HCT116 (cell line): ENCODE data around the gene MAPK1IP1L. TPM values are rescaled to one million over a fixed set of nuclear protein-coding genes. Genes with fewer than 3 reads are reported as not detected.

Source experiments
- ATAC-seq: fragments of 200-7000 bp; cut with Tn5 transposase; 2 replicates; pipeline ENCODE4 v1.9.1; 2020; ENCODE audit warnings: mild to moderate bottlenecking, moderate library complexity
- BruUV-seq: library from RNA; stranded (reverse); fragments of 400-500 nt; replicated peaks from 2 replicates; lab custom pipeline; 2021; lab: Mats Ljungman, UMichigan
- CTCF ChIA-PET: fragments of 300-600 bp; sonication (Branson Sonifier 250); formaldehyde crosslinking; loops from one replicate; lab custom pipeline; 2021; ENCODE audit warnings: antibody characterized with exemption; lab: Charles Lee
- POLR2A ChIA-PET: fragments of 300-600, 350-600 bp; sonication (Branson Sonifier 250); formaldehyde crosslinking; loops from one replicate; lab custom pipeline; 2021; ENCODE audit warnings: antibody characterized with exemption; lab: Charles Lee
- RAD21 ChIA-PET, 2 experiments: fragments of 300-600 bp; sonication (Branson Sonifier 250); formaldehyde crosslinking; loops; one replicate each; lab custom pipeline; 2023; ENCODE audit warnings: low total read pairs in 2 of 2; ENCODE audit not compliant: uncharacterized antibody in 2 of 2, unreplicated experiment in 2 of 2, low non-redundant PET in 1 of 2; lab: Charles Lee
- DNase-seq: peaks from one replicate; pipeline ENCODE4 v3.0.0-alpha.2; 2010; ENCODE audit warnings: low read depth, low spot score
- H2AFZ ChIP-seq: fragments of 200-600 bp; shearing (Covaris generic), sonication (generic); 2 replicates; pipeline ENCODE4 v1.6.1; 2017; ENCODE audit warnings: low read depth, mixed run types, mixed read lengths, antibody characterized with exemption, low read length; ENCODE audit not compliant: poor library complexity, severe bottlenecking
- H3K27ac ChIP-seq: 2 replicates; pipeline ENCODE4 v1.5.1; 2012; ENCODE audit warnings: low read depth, low read length
- H3K27me3 ChIP-seq: fragments of 200-600 bp; sonication (generic); 2 replicates; pipeline ENCODE4 v1.6.1; 2016; ENCODE audit warnings: mixed run types, low read length, mixed read lengths; ENCODE audit not compliant: insufficient read depth
- H3K36me3 ChIP-seq, 2 experiments: fragments of 200-500 bp in 1 of 2; fragments of 200-600 bp in 1 of 2; sonication (Bioruptor generic) in 1 of 2; sonication (generic) in 1 of 2; 2 replicates each; pipeline versions ENCODE4 v1.5.1 to v1.6.1; 2014 to 2016; ENCODE audit warnings: low read length in 2 of 2, inconsistent platforms in 1 of 2, mixed read lengths in 1 of 2, mixed run types in 1 of 2; ENCODE audit not compliant: insufficient read depth in 2 of 2, control insufficient read depth in 1 of 2
- H3K4me1 ChIP-seq, 2 experiments: fragments of 200-600 bp in 1 of 2; sonication (generic) in 1 of 2; 2 replicates each; pipeline versions ENCODE4 v1.5.1 to v1.6.1; 2012 to 2017; ENCODE audit warnings: low read length in 2 of 2, inconsistent platforms in 1 of 2, mild to moderate bottlenecking in 1 of 2, mixed read lengths in 1 of 2, mixed run types in 1 of 2, moderate library complexity in 1 of 2; ENCODE audit not compliant: insufficient read depth in 2 of 2, control insufficient read depth in 1 of 2
- H3K4me2 ChIP-seq: fragments of 200-600 bp; sonication (generic); 2 replicates; pipeline ENCODE4 v1.6.1; 2017; ENCODE audit warnings: mixed run types, low read length, mixed read lengths
- H3K4me3 ChIP-seq, 2 experiments: fragments of 200-600 bp in 1 of 2; sonication (generic) in 1 of 2; replicated peaks in 1 of 2; 2 replicates each; pipeline ENCODE4 v1.5.1; 2011 to 2016; ENCODE audit warnings: low read length in 2 of 2, control low read depth in 1 of 2, low read depth in 1 of 2, mild to moderate bottlenecking in 1 of 2, mixed read lengths in 1 of 2, mixed run types in 1 of 2
- H3K79me2 ChIP-seq: fragments of 200-600 bp; sonication (generic); 2 replicates; pipeline ENCODE4 v1.6.1; 2017; ENCODE audit warnings: mild to moderate bottlenecking, mixed run types, low read length, moderate library complexity, mixed read lengths; ENCODE audit not compliant: insufficient read depth
- H3K9ac ChIP-seq: fragments of 200-600 bp; sonication (generic); 2 replicates; pipeline ENCODE4 v1.6.1; 2016; ENCODE audit warnings: low read length, mixed read lengths
- H3K9me2 ChIP-seq: fragments of 200-600 bp; sonication (generic), shearing (Covaris generic); 2 replicates; pipeline ENCODE4 v1.6.1; 2017; ENCODE audit warnings: mixed run types, mild to moderate bottlenecking, moderate library complexity; ENCODE audit not compliant: insufficient read depth
- H3K9me3 ChIP-seq, 2 experiments: fragments of 200-500 bp in 1 of 2; fragments of 200-600 bp in 1 of 2; sonication (Bioruptor generic) in 1 of 2; sonication (generic) in 1 of 2; 2 replicates each; pipeline ENCODE4 v1.6.1; 2014 to 2017; ENCODE audit warnings: low read length in 2 of 2, mixed read lengths in 2 of 2, inconsistent platforms in 1 of 2, low read depth in 1 of 2, mild to moderate bottlenecking in 1 of 2, mixed run types in 1 of 2, moderate library complexity in 1 of 2; ENCODE audit not compliant: control insufficient read depth in 1 of 2, insufficient read depth in 1 of 2
- H4K20me1 ChIP-seq: fragments of 200-600 bp; sonication (generic), shearing (Covaris generic); 2 replicates; pipeline ENCODE4 v1.6.1; 2017; ENCODE audit warnings: mixed run types, mild to moderate bottlenecking, moderate library complexity; ENCODE audit not compliant: insufficient read depth
- EGR1 ChIP-seq: IDR thresholded peaks from 2 replicates; pipeline ENCODE4 v1.6.1; 2012; ENCODE audit warnings: low read depth
- FOSL1 ChIP-seq: IDR thresholded peaks from 2 replicates; pipeline ENCODE4 v1.6.1; 2012; ENCODE audit warnings: low read depth
- JUND ChIP-seq: IDR thresholded peaks from 2 replicates; pipeline ENCODE4 v1.6.1; 2012
- POLR2AphosphoS5 ChIP-seq: IDR thresholded peaks from 2 replicates; pipeline ENCODE4 v1.6.1; 2011; ENCODE audit warnings: mild to moderate bottlenecking, low read depth, low read length, moderate library complexity
- RAD21 ChIP-seq: IDR thresholded peaks from 2 replicates; pipeline ENCODE4 v1.6.1; 2012; ENCODE audit warnings: low read depth, mild to moderate bottlenecking
- REST ChIP-seq: IDR thresholded peaks from 2 replicates; pipeline ENCODE4 v1.6.1; 2012; ENCODE audit warnings: low read depth
- SP1 ChIP-seq: IDR thresholded peaks from 2 replicates; pipeline ENCODE4 v1.6.1; 2012; ENCODE audit warnings: low read depth
- ZNF274 ChIP-seq: fragments of 200-500 bp; sonication (Bioruptor generic); IDR thresholded peaks from 2 replicates; pipeline ENCODE4 v1.6.1; 2014; ENCODE audit warnings: mild to moderate bottlenecking, low read depth, low read length, inconsistent platforms
- intact Hi-C: fragments of 100-400 bp; cut with micrococcal nuclease; formaldehyde crosslinking; loops from 2 replicates; pipeline ENCODE4 v1.10.0; 2022
- total RNA-seq: library from RNA; stranded (reverse); gene quantifications from one replicate; pipeline ENCODE4 v1.2.1, GENCODE V29; 2021; ENCODE audit not compliant: unreplicated experiment

MAPK1IP1L gene
- total RNA-seq, 1 experiment from 2014 or later: 101 TPM

GRCh38 chr14:55114720-55115119, 63.3 kb downstream of the MAPK1IP1L start (continued):
- TF ChIP-seq ZNF274: no peak

- Histone ChIP-seq H3K79me2 (no peaks in the 10 kb centered on the region), H3K9me3 (no peaks in the 10 kb centered on the region), H3K4me2 (no peak overlapping the region), H3K9ac (no peak overlapping the region), H3K4me3 (no peak overlapping the region), H3K4me1 (no peaks in the 10 kb centered on the region), H3K36me3 (no peaks in the 10 kb centered on the region), H3K27ac (no peak overlapping the region), H3K27me3 (no peaks in the 10 kb centered on the region), H3K9me2 (no peaks in the 10 kb centered on the region), H4K20me1 (no peaks in the 10 kb centered on the region), H2AFZ (no peak overlapping the region)
- ATAC-seq (no peak), DNase-seq (no peak)
- intact Hi-C loops: no loop called here
- CTCF ChIA-PET: no interaction called here
- BruUV-seq: no TSS peak
- RAD21 ChIA-PET: no interaction called here
- POLR2A ChIA-PET: interaction anchor here (2.1 kb wide), 1 partner anchor 13 kb away, joined by 6 read pairs; no protein-coding TSS in a partner anchor
- TF ChIP-seq FOSL1 (no peak), JUND (no peak), RAD21 (no peak), POLR2AphosphoS5 (no peak)
Observed at GRCh38 chr14:55115460-55115859, 64.0 kb downstream of the MAPK1IP1L start.

GRCh38 chr14:55115861-55116245, 64.4 kb downstream of the MAPK1IP1L start:
- no peak overlapping the region for H2AFZ ChIP-seq
- no peaks in the 10 kb centered on the region for H3K9me3 ChIP-seq
- no peaks in the 10 kb centered on the region for H3K9me2 ChIP-seq
- no peak overlapping the region for H3K9ac ChIP-seq
- H3K4me1 ChIP-seq: no peaks in the 10 kb centered on the region
- no peak for ATAC-seq
- POLR2A ChIA-PET: interaction anchor here (2.1 kb wide), 1 partner anchor 13 kb away, joined by 6 read pairs; no protein-coding TSS in a partner anchor
- H3K27me3 ChIP-seq: no peaks in the 10 kb centered on the region
- H3K27ac ChIP-seq: no peak overlapping the region
- no peaks in the 10 kb centered on the region for H4K20me1 ChIP-seq
- no peak overlapping the region for H3K4me3 ChIP-seq
- H3K4me2 ChIP-seq: no peak overlapping the region
- RAD21 ChIA-PET: no interaction called here
- no peaks in the 10 kb centered on the region for H3K79me2 ChIP-seq
- DNase-seq: no peak
- CTCF ChIA-PET: no interaction called here
- no TSS peak for BruUV-seq
- no peak for TF ChIP-seq REST
- TF ChIP-seq EGR1: no peak
- no peak for TF ChIP-seq SP1
- intact Hi-C loops: no loop called here
- no peaks in the 10 kb centered on the region for H3K36me3 ChIP-seq
